ENCODE measurements around the gene ATF7IP.

DNA sequence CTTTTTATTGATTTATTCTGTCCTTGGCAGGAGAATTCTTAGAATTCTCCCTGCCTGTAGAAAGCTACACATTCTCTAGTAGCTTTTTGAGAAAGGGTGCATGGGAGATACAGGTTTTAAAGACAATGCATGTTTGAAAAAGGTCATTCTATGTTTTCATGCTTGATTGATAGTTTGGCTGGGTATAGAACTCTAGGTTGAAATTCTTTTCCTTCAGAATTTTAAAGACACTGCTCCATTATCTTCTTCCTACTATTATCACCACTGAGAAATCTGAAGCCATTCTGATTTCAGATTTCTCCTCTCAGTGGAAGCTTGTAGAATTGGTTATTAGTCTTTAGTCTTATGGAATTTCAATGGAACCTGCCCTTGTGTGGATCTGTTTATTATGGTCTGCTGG, 14.0 kb downstream of the ATF7IP start:
- TF ChIP-seq POLR2A (IDR thresholded peaks at IDR 0.05) (no peak), EP300 (IDR thresholded peaks at IDR 0.05; ENCODE audit: low read depth) (no peak), POLR2AphosphoS5 (IDR thresholded peaks at IDR 0.05) (no peak)
- TF ChIP-seq, protein P1, sequence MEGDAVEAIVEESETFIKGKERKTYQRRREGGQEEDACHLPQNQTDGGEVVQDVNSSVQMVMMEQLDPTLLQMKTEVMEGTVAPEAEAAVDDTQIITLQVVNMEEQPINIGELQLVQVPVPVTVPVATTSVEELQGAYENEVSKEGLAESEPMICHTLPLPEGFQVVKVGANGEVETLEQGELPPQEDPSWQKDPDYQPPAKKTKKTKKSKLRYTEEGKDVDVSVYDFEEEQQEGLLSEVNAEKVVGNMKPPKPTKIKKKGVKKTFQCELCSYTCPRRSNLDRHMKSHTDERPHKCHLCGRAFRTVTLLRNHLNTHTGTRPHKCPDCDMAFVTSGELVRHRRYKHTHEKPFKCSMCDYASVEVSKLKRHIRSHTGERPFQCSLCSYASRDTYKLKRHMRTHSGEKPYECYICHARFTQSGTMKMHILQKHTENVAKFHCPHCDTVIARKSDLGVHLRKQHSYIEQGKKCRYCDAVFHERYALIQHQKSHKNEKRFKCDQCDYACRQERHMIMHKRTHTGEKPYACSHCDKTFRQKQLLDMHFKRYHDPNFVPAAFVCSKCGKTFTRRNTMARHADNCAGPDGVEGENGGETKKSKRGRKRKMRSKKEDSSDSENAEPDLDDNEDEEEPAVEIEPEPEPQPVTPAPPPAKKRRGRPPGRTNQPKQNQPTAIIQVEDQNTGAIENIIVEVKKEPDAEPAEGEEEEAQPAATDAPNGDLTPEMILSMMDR (IDR thresholded peaks at IDR 0.05) = no peak

All from transverse colon (tissue), 4 donors.